ENCODE results near the gene MED13.
"Not testable (repeated sequence)": the region's sequence is repeated elsewhere in the genome, so short reads cannot be mapped to it uniquely, and the experiment has no call there.

Gene MED13

GRCh38 chr17:61974115-61974514, 91.0 kb downstream of the MED13 start:
- DNase-seq = no peak

GRCh38 chr17:61972311-61972710, 92.8 kb downstream of the MED13 start:
- TF ChIP-seq POLR2A (IDR thresholded peaks at IDR 0.05; ENCODE audit: low read length) (no peak), GATA1 (IDR thresholded peaks at IDR 0.05; ENCODE audit: low read depth, low read length) (no peak)
- no peak for DNase-seq

More at GRCh38 chr17:61974115-61974514, 91.0 kb downstream of the MED13 start:
- no peak for TF ChIP-seq POLR2A (IDR thresholded peaks at IDR 0.05; ENCODE audit: low read length)
- no peak for TF ChIP-seq GATA1 (IDR thresholded peaks at IDR 0.05; ENCODE audit: low read depth, low read length)

- TF ChIP-seq POLR2A (IDR thresholded peaks at IDR 0.05; ENCODE audit: low read length) = no peak
- TF ChIP-seq GATA1 (IDR thresholded peaks at IDR 0.05; ENCODE audit: low read depth, low read length) = no peak
- DNase-seq = no peak
Observed at GRCh38 chr17:61970030-61970429, 95.0 kb downstream of the MED13 start.

GRCh38 chr17:61968757-61969156, 96.3 kb downstream of the MED13 start:
- no peak for TF ChIP-seq GATA1 (IDR thresholded peaks at IDR 0.05; ENCODE audit: low read depth, low read length)
- no peak for DNase-seq

GRCh38 chr17:61967729-61968128, 97.3 kb downstream of the MED13 start:
- DNase-seq = no peak
- no peak for TF ChIP-seq GATA1 (IDR thresholded peaks at IDR 0.05; ENCODE audit: low read depth, low read length)
- TF ChIP-seq POLR2A (IDR thresholded peaks at IDR 0.05; ENCODE audit: low read length) = no peak

- TF ChIP-seq GATA1 (IDR thresholded peaks at IDR 0.05; ENCODE audit: low read depth, low read length) = no peak
- peak; percentile 16 for TF ChIP-seq POLR2A (IDR thresholded peaks at IDR 0.05; ENCODE audit: low read length)
- DNase-seq = peak; percentile 87 to 90
Observed at GRCh38 chr17:61966191-61966590, 98.9 kb downstream of the MED13 start.

- no peak for TF ChIP-seq POLR2A (IDR thresholded peaks at IDR 0.05; ENCODE audit: low read length)
- TF ChIP-seq GATA1 (IDR thresholded peaks at IDR 0.05; ENCODE audit: low read depth, low read length) = no peak
- DNase-seq = no peak
Observed at GRCh38 chr17:61955619-61956018, 109.5 kb downstream of the MED13 start.

- TF ChIP-seq POLR2A (IDR thresholded peaks at IDR 0.05; ENCODE audit: low read length) (no peak), GATA1 (IDR thresholded peaks at IDR 0.05; ENCODE audit: low read depth, low read length) (no peak)
- DNase-seq = no peak
Observed at GRCh38 chr17:61947367-61948078, 117.6 kb downstream of the MED13 start.

GRCh38 chr17:61946359-61946758, 118.7 kb downstream of the MED13 start:
- TF ChIP-seq POLR2A (IDR thresholded peaks at IDR 0.05; ENCODE audit: low read length) (no peak), GATA1 (IDR thresholded peaks at IDR 0.05; ENCODE audit: low read depth, low read length) (no peak)
- no peak for DNase-seq

GRCh38 chr17:61943117-61943516, 122.0 kb downstream of the MED13 start:
- DNase-seq = no peak
- no peak for TF ChIP-seq POLR2A (IDR thresholded peaks at IDR 0.05; ENCODE audit: low read length)
- TF ChIP-seq GATA1 (IDR thresholded peaks at IDR 0.05; ENCODE audit: low read depth, low read length) = no peak

GRCh38 chr17:61942085-61942484, 123.0 kb downstream of the MED13 start:
- DNase-seq = no peak
- no peak for TF ChIP-seq GATA1 (IDR thresholded peaks at IDR 0.05; ENCODE audit: low read depth, low read length)
- no peak for TF ChIP-seq POLR2A (IDR thresholded peaks at IDR 0.05; ENCODE audit: low read length)

GRCh38 chr17:61928101-61928436, 137.0 kb downstream of the MED13 start:
- TF ChIP-seq POLR2A (IDR thresholded peaks at IDR 0.05; ENCODE audit: low read length) (peak; percentile 40), GATA1 (IDR thresholded peaks at IDR 0.05; ENCODE audit: low read depth, low read length) (no peak)
- no peak for DNase-seq

- DNase-seq = peak; percentile 96 to 97
- TF ChIP-seq POLR2A (IDR thresholded peaks at IDR 0.05; ENCODE audit: low read length) = peak; percentile 94
- no peak for TF ChIP-seq GATA1 (IDR thresholded peaks at IDR 0.05; ENCODE audit: low read depth, low read length)
Observed at GRCh38 chr17:61927208-61928100, 137.6 kb downstream of the MED13 start, which contains the start of gene INTS2. INTS2 (minus strand) TSS chr17:61927982; CDS start chr17:61926644, 1,338 bp downstream.

- no peak for DNase-seq
- TF ChIP-seq POLR2A (IDR thresholded peaks at IDR 0.05; ENCODE audit: low read length) = no peak
- TF ChIP-seq GATA1 (IDR thresholded peaks at IDR 0.05; ENCODE audit: low read depth, low read length) = no peak
Observed at GRCh38 chr17:61926826-61927207, 138.3 kb downstream of the MED13 start.

GRCh38 chr17:61915162-61915561, 149.9 kb downstream of the MED13 start:
- DNase-seq = not testable (repeated sequence)
